NCI-H1694 treated with DMSO at 0.1 percent for 48 hours (cell line): ENCODE data around the gene CHD9.
A peak's percentile ranks its signal among the peaks of the same experiment; 100 is the strongest.

Experiments
- DNase-seq: peaks from one replicate; lab custom pipeline; 2025; lab: John Stamatoyannopoulos, UW

Gene CHD9

GRCh38 chr16:53094013-53094630 lies 39.3 kb downstream of the CHD9 start:
- peak; percentile 4 for DNase-seq

GRCh38 chr16:53097190-53097589 lies 42.4 kb downstream of the CHD9 start:
- no peak for DNase-seq

GRCh38 chr16:53098526-53099317 lies 43.9 kb downstream of the CHD9 start:
- peak; percentile 61 for DNase-seq

- peak; percentile 70 for DNase-seq
Observed at GRCh38 chr16:53099318-53100130, 44.7 kb downstream of the CHD9 start.

GRCh38 chr16:53100131-53100748 lies 45.4 kb downstream of the CHD9 start:
- peak; percentile 65 for DNase-seq

- no peak for DNase-seq
Observed at GRCh38 chr16:53100889-53101288, 46.1 kb downstream of the CHD9 start.

- DNase-seq: no peak
Observed at GRCh38 chr16:53103811-53104210, 49.0 kb downstream of the CHD9 start.

GRCh38 chr16:53105565-53105964 lies 50.8 kb downstream of the CHD9 start:
- no peak for DNase-seq

GRCh38 chr16:53111078-53111791 lies 56.4 kb downstream of the CHD9 start:
- no peak for DNase-seq

- DNase-seq: no peak
Observed at GRCh38 chr16:53112015-53112414, 57.2 kb downstream of the CHD9 start.

GRCh38 chr16:53115047-53115446 lies 60.3 kb downstream of the CHD9 start:
- no peak for DNase-seq

- no peak for DNase-seq
Observed at GRCh38 chr16:53115773-53116172, 61.0 kb downstream of the CHD9 start.

GRCh38 chr16:53121043-53121620 lies 66.3 kb downstream of the CHD9 start:
- no peak for DNase-seq

- no peak for DNase-seq
Observed at GRCh38 chr16:53121661-53122060, 66.9 kb downstream of the CHD9 start.

GRCh38 chr16:53123747-53124146 lies 69.0 kb downstream of the CHD9 start:
- DNase-seq: no peak

GRCh38 chr16:53126390-53126789 lies 71.6 kb downstream of the CHD9 start:
- no peak for DNase-seq

- DNase-seq: no peak
Observed at GRCh38 chr16:53129281-53130158, 74.7 kb downstream of the CHD9 start.

- DNase-seq: peak; percentile 79
Observed at GRCh38 chr16:53130159-53131049, 75.6 kb downstream of the CHD9 start.

GRCh38 chr16:53131050-53131362 lies 76.2 kb downstream of the CHD9 start:
- DNase-seq: no peak
